Breast epithelium (tissue), 3 donors: Measurements from ENCODE around the gene CSF2RB.

Source experiments
- CTCF ChIP-seq, 3 donors: fragments of 450-650 bp; IDR thresholded peaks; one replicate each; pipeline ENCODE4 v1.5.1; 2016 to 2017; ENCODE audit warnings: antibody characterized with exemption in 3 of 3, mild to moderate bottlenecking in 3 of 3, moderate library complexity in 3 of 3
- POLR2A ChIP-seq: fragments of 450-650 bp; IDR thresholded peaks from one replicate; pipeline ENCODE4 v1.6.1; 2016; ENCODE audit warnings: antibody characterized with exemption, mild to moderate bottlenecking, moderate library complexity
- POLR2AphosphoS5 ChIP-seq, 3 donors: sonication (generic); formaldehyde crosslinking; IDR thresholded peaks; one replicate each; pipeline ENCODE4 v1.6.1; 2017; ENCODE audit warnings: antibody characterized with exemption in 3 of 3

GRCh38 chr22:36914390-36914752 lies 943 bp downstream of the CSF2RB start:
- TF ChIP-seq CTCF (IDR thresholded peaks at IDR 0.05) (no peak), POLR2AphosphoS5 (IDR thresholded peaks at IDR 0.05) (no peak), POLR2A (no peak)
